NCI-H146 treated with DMSO at 0.1 percent for 48 hours (cell line): Measurements from ENCODE around the gene ZNF467.

Experiments used
- DNase-seq: peaks from one replicate; lab custom pipeline; 2025; ENCODE audit not compliant: unreplicated experiment; lab: John Stamatoyannopoulos, UW

Gene ZNF467

GRCh38 chr7:149729586-149729982 is 43.8 kb downstream of the ZNF467 start:
- no peak for DNase-seq

- DNase-seq, result no peak
Observed at GRCh38 chr7:149728491-149729375, 44.7 kb downstream of the ZNF467 start.

GRCh38 chr7:149727899-149728476 is 45.4 kb downstream of the ZNF467 start:
- no peak for DNase-seq

- no peak for DNase-seq
Observed at GRCh38 chr7:149727053-149727898, 46.1 kb downstream of the ZNF467 start.

- DNase-seq, result no peak
Observed at GRCh38 chr7:149725916-149726315, 47.5 kb downstream of the ZNF467 start.

DNA sequence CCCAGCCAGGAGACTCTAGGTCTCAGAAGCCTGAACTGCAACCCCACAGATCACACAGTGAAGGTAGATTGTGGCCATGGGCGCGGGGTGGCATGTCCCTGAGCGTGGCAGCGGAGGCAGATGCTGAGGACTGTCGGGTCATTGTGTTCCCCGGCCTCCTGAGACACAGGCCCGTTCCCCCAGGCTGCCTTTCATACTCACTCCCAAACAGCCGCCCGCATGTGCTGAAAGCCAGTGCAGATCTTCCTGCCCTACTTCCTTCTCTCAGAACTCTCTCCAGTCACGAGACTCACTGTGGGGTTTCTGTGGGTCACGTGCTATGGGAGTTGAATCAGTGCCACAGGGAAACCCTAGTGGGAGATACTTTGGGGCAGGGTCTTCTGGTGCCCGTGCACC is 48.0 kb downstream of the ZNF467 start:
- DNase-seq, result no peak

- no peak for DNase-seq
Observed at GRCh38 chr7:149724661-149725425, 48.5 kb downstream of the ZNF467 start.

- DNase-seq, result no peak
Observed at GRCh38 chr7:149723795-149724495, 49.4 kb downstream of the ZNF467 start.

GRCh38 chr7:149723082-149723767 is 50.2 kb downstream of the ZNF467 start:
- no peak for DNase-seq

DNA sequence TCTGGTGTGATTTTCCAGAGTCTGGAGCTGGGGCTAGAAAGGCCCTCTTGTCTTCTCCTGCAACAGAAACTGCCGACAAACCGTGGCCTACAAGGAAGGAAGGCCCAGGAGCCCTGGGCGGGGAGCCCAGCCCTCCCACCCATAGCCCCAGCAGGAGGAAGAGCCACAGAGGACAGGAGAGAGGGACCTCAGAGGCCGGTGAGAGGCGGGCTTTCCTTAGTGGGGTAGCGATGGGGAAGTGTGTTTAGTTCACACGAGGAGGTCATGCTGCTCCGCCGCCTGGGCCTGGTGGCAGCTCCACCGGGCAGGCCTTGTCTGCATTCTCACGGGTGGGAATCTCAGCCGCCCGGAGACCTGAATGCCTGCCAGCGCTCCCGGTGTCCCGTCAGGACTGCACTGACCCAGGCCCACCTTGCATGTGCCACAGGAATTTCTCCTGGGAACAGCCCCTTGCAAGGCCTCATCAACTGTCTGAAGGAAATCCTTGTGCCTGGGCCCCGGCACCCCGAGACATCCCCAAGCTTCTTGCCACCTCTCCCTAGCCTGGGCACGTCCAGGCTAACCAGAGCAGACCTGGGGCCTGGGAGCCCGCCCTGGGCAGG is 50.9 kb downstream of the ZNF467 start:
- DNase-seq, result no peak

DNA sequence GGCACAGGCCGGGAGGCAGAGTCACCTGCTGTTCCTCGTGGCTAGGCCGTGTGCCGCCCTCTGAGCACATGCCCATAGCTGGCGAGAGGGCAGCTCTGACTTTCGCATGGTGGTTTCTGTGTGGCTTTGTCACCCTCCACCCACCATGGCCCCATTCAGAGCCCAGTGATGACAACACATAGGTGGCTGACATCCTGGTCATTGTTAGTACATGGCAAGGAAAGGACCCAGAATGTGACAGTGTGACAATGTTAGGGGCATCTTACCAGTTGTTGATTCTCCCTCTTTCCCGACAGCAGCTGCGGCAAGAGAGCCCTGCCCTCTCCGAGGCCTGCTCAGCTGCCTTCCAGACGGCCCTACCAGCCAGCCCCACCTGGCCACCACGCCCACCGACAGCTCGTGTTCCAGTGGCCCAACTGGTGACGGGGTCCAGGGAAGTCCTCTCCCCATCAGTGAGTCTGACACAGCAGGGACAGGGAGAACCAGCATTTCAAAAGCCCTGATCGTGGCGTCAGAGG is 52.2 kb downstream of the ZNF467 start:
- DNase-seq, result no peak

- DNase-seq, result no peak
Observed at GRCh38 chr7:149720372-149721083, 52.9 kb downstream of the ZNF467 start.

DNA sequence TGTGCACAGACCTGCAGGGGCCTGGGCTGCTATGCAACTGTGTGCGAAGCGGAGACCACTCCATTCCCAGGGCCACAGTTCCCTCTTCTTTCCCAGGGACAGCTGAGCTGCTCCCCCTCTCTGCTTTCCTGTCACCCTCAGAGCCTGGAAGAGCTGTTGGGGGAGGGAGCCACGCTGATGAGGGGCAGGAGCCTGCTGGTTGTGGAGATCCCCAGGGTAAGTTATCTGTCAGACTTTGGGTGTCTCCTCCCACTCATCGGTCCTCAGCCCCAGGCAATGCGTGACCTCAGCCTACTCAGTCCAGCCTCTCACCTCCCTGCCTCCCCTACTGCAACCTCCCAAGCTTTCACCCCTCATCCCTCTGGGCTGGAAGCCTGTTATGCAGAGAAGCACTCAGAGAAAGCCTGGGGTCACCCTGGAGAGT is 53.5 kb downstream of the ZNF467 start:
- no peak for DNase-seq

DNA sequence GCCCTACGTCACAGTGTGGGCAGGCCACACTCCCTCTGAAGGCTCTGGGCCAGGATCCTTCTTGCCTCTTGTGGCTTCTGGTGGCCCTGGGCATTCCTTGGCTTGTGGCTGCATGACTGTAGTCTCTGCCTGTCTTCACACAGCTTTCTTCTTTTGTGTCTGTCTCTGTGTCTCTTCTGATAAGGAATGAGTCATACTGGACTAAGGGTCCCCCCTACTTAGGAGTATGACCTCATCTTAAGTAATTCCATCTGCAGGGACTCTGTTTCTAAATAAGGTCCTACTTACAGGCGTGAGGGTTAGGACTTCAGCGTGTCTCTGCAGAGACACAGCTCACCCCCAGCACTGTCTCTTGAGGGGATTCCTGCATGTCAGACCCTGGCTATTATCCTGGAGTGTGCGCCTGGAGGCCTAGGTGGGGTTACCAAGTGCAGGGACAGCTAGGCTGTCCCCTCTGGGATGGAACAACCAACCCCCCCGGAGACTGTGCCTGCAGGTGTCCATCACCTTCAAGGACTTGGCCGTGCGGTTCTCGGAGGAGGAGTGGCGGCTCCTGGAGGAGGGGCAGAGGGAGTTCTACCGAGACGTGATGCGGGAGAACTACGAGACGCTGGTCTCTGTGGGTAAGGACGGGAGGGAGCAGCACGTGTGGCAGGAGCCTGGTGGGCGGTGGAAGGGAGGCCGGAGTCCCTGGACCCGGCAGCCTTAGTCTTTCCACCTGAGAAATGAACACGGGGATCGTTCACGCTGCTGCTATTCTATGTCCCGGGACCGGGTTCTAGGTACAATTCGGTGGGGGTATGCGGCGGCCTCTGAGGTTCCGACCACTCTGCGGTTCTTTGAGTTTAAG is 54.1 kb downstream of the ZNF467 start:
- no peak for DNase-seq

GRCh38 chr7:149718730-149719049 is 54.7 kb downstream of the ZNF467 start:
- no peak for DNase-seq

GRCh38 chr7:149717481-149717880 is 55.9 kb downstream of the ZNF467 start:
- DNase-seq, result no peak

DNA sequence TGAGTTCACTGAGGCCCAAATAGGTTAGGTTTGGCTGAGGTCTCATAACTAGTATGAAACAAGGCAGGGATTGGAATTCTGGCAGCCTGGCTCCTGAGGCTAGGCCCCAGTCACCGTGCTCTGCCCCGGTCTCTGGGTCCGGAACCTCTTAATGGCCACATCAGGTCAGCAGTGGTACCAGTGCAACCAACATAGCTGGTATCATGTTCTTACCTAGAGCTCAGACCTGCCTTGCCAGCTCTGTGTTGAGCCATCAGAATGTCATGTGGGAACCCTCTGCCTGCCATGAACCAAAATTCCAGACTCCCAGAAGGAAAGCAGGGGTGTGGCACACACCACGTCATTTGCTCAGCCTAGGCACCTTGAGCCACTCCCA is 56.5 kb downstream of the ZNF467 start:
- no peak for DNase-seq
